K562 (cell line): ENCODE measurements around the gene SPARC. TPM values are rescaled to one million over a fixed set of nuclear protein-coding genes. Genes with fewer than 3 reads are reported as not detected.
A peak's percentile ranks its signal among the peaks of the same experiment; 100 is the strongest.
"Not testable (repeated sequence)": the region's sequence is repeated elsewhere in the genome, so short reads cannot be mapped to it uniquely, and the experiment has no call there.

Source experiments
- ATAC-seq: fragments of 200-7000 bp; cut with Tn5 transposase; 3 replicates; pipeline ENCODE4 v1.9.1; 2020; ENCODE audit warnings: moderate library complexity
- BruUV-seq: library from RNA; stranded (reverse); fragments of 400-500 nt; replicated peaks from 2 replicates; lab custom pipeline; 2021; lab: Mats Ljungman, UMichigan
- CTCF ChIA-PET: fragments of 300-600 bp; formaldehyde crosslinking; extraction: SDS; loops from one replicate; lab custom pipeline; 2021; ENCODE audit warnings: low intra/inter-chr PET ratio; lab: Yijun Ruan, JAX
- POLR2A ChIA-PET: fragments of 300-600, 350-650 bp; sonication (Branson Sonifier 250); formaldehyde crosslinking; extraction: SDS; loops from one replicate; lab custom pipeline; 2021; ENCODE audit warnings: antibody characterized with exemption, inconsistent platforms; lab: Yijun Ruan, JAX
- DNase-seq, 4 experiments: peaks; one replicate each; pipeline versions ENCODE4 v3.0.0 to v3.0.0-alpha.2; 2011 to 2018; ENCODE audit warnings: low spot score in 3 of 4, mixed read lengths in 3 of 4; ENCODE audit errors: extremely low read depth in 1 of 4
- FAIRE-seq: peaks from 2 replicates; lab custom pipeline; 2011; peaks lifted over from hg19 to GRCh38; lab: Jason Lieb, UNC
- H2AFZ ChIP-seq: 2 replicates; pipeline ENCODE4 v1.6.0; 2011; ENCODE audit warnings: low read depth, low read length, control low read depth, inconsistent platforms
- H3K27ac ChIP-seq: fragments of 200-600 bp; 3 replicates; pipeline ENCODE4 v1.8.0; 2011; ENCODE audit warnings: low read depth, mild to moderate bottlenecking, control low read depth, inconsistent platforms, low read length, moderate library complexity, mixed read lengths; ENCODE audit errors: extremely low read depth
- H3K27me3 ChIP-seq, 2 experiments: fragments of 300-600 bp in 1 of 2; 2 replicates in 1 of 2; 3 replicates in 1 of 2; pipeline versions ENCODE4 v1.6.0 to v1.8.0; 2011; ENCODE audit warnings: inconsistent platforms in 2 of 2, low read length in 2 of 2, mild to moderate bottlenecking in 1 of 2, mixed read lengths in 1 of 2, moderate library complexity in 1 of 2; ENCODE audit not compliant: control insufficient read depth in 2 of 2, insufficient read depth in 2 of 2
- H3K36me3 ChIP-seq: fragments of 300-600 bp; 3 replicates; pipeline ENCODE4 v1.8.0; 2011; ENCODE audit warnings: mild to moderate bottlenecking, low read length, inconsistent platforms; ENCODE audit not compliant: control insufficient read depth, insufficient read depth
- H3K4me1 ChIP-seq, 2 experiments: fragments of 200-600 bp in 1 of 2; replicated peaks in 1 of 2; 2 replicates in 1 of 2; 3 replicates in 1 of 2; pipeline versions ENCODE4 v1.5.1 to v1.8.0; 2011; ENCODE audit warnings: inconsistent platforms in 2 of 2, low read length in 2 of 2, mild to moderate bottlenecking in 1 of 2, mixed read lengths in 1 of 2, moderate library complexity in 1 of 2; ENCODE audit not compliant: control insufficient read depth in 2 of 2, insufficient read depth in 2 of 2
- H3K4me2 ChIP-seq: 2 replicates; pipeline ENCODE4 v1.6.1; 2011; ENCODE audit warnings: low read length, control low read depth, inconsistent platforms, mixed read lengths; ENCODE audit not compliant: insufficient read depth
- H3K4me3 ChIP-seq: fragments of 200-600 bp; sonication (generic), shearing (Covaris generic); 2 replicates; pipeline ENCODE4 v1.5.1; 2016; ENCODE audit warnings: control low read depth, inconsistent platforms
- H3K79me2 ChIP-seq: fragments of 200-600 bp; 3 replicates; pipeline ENCODE4 v1.8.0; 2011; ENCODE audit warnings: low read length, inconsistent platforms; ENCODE audit not compliant: control insufficient read depth, insufficient read depth
- H3K9ac ChIP-seq, 2 experiments: 2 replicates each; pipeline versions ENCODE4 v1.6.0 to v1.6.1; 2011; ENCODE audit warnings: low read depth in 2 of 2, low read length in 2 of 2, control low read depth in 1 of 2, inconsistent platforms in 1 of 2, mild to moderate bottlenecking in 1 of 2, mixed read lengths in 1 of 2; ENCODE audit not compliant: insufficient read depth in 1 of 2
- H3K9me1 ChIP-seq: one replicate; pipeline ENCODE4 v1.6.0; 2011; ENCODE audit warnings: inconsistent platforms, mild to moderate bottlenecking, low read length, moderate library complexity; ENCODE audit not compliant: control insufficient read depth, insufficient read depth
- H3K9me3 ChIP-seq: replicated peaks from 2 replicates; pipeline ENCODE4 v1.5.1; 2011; ENCODE audit warnings: low read depth, low read length, inconsistent platforms; ENCODE audit not compliant: control insufficient read depth, insufficient read depth
- H4K20me1 ChIP-seq: replicated peaks from 2 replicates; pipeline ENCODE4 v1.6.1; 2011; ENCODE audit warnings: low read length, inconsistent platforms, mixed read lengths; ENCODE audit not compliant: control insufficient read depth, insufficient read depth
- CBX3 ChIP-seq, 2 experiments: IDR thresholded peaks; 1 replicate in 1 of 2; 2 replicates in 1 of 2; pipeline ENCODE4 v1.6.1; 2012; ENCODE audit warnings: inconsistent platforms in 2 of 2, low read length in 2 of 2, borderline replicate concordance in 1 of 2, control low read depth in 1 of 2
- CBX5 ChIP-seq: IDR thresholded peaks from 2 replicates; pipeline ENCODE4 v1.6.1; 2014; ENCODE audit warnings: low read depth, borderline replicate concordance
- TRIM28 ChIP-seq: fragments of 450-650 bp; IDR thresholded peaks from 2 replicates; pipeline ENCODE4 v1.6.1; 2017
- WGBS: fragments of 100-300 bp; shearing (Covaris generic); methylation state at CpG from one replicate; pipeline ENCODE4 v1.1.6; 2016; ENCODE audit warnings: low coverage, mixed read lengths; ENCODE audit not compliant: insufficient coverage; ENCODE audit errors: missing lambda C conversion rate; 5-methylcytosine and 5-hydroxymethylcytosine counted together
- in situ Hi-C: fragments of 300-500 bp; cut with MboI; formaldehyde crosslinking; loops from 4 replicates; pipeline ENCODE4 v1.15.0; 2018; ENCODE audit warnings: inconsistent platforms, mixed read lengths
- intact Hi-C: fragments of 100-400 bp; cut with micrococcal nuclease; formaldehyde crosslinking; loops from 2 replicates; pipeline ENCODE4 v1.14.2; 2022
- polyA plus RNA-seq, 8 experiments: library from polyadenylated mRNA; depleted of rRNA in 4 of 8; stranded (reverse) in 5 of 8; unstranded in 3 of 8; fragments of >200 nt; fragmentation: Nextera tagmentation in 2 of 8; fragmentation: Illumina TruSeq in 1 of 8; extraction: Ambion mirVana in 2 of 8; extraction: Trizol in 1 of 8; gene quantifications; 2 replicates each; pipeline versions ENCODE4 v1.2.1 to v1.2.3, GENCODE V29; 2011 to 2014; ENCODE audit warnings: inconsistent platforms in 1 of 8, missing spikeins in 1 of 8
- total RNA-seq, 7 experiments: library from RNA; depleted of rRNA in 6 of 7; stranded (reverse); fragments of >200 nt in 6 of 7; fragmentation: Illumina TruSeq in 2 of 7; extraction: Trizol in 2 of 7; gene quantifications; 2 replicates each; pipeline versions ENCODE4 v1.2.1 to v1.2.3, GENCODE V29; 2011 to 2021; ENCODE audit warnings: low replicate concordance in 1 of 7
- TF ChIP-seq, protein P1 (sequence below): fragments of 450-650 bp; IDR thresholded peaks from 2 replicates; pipeline ENCODE4 v1.6.1; 2018; ENCODE audit warnings: mild to moderate bottlenecking, low read depth; ENCODE audit not compliant: partially characterized antibody
- TF ChIP-seq, protein P2 (sequence below): fragments of 450-650 bp; IDR thresholded peaks from 2 replicates; pipeline ENCODE4 v1.7.1; 2018; ENCODE audit warnings: mild to moderate bottlenecking, low read depth; ENCODE audit not compliant: partially characterized antibody
- TF ChIP-seq, protein P3 (sequence below): fragments of 450-650 bp; formaldehyde crosslinking; IDR thresholded peaks from 2 replicates; pipeline ENCODE4 v1.4.0; 2020; ENCODE audit warnings: mild to moderate bottlenecking, moderate library complexity
- TF ChIP-seq, protein P4 (sequence below): conservative IDR thresholded peaks from 2 replicates; pipeline ENCODE4 v1.6.1; 2011; ENCODE audit warnings: low read depth, mild to moderate bottlenecking, low read length; ENCODE audit not compliant: control insufficient read depth

SPARC gene
- total and polyA plus RNA-seq, 9 of the 15 experiments (the other 6 are each of a cell fraction or from before 2014, with no cell fraction given) = 6.1 to 35.6 (median 12.2) TPM

DNA sequence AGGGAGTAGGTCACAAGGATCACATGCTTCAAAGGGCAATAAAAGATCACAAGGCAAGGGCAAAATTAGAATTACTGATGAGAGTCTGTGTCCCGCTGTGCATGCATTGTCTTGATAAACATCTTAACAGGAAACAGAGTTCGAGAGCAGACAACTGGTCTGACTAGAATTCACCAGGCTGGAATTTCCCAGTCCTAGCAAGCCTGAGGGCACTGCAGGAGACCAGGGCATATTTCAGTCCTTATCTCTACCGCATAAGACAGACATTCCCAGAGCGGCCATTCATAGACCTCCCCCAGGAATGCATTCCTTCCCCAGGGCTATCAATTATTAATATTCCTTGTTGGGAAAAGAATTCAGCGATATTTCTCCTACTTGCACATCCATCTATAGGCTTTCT is 42.9 kb upstream of the SPARC start:
- H3K27me3 ChIP-seq, H3K27ac ChIP-seq, H3K9me1 ChIP-seq, H3K9ac ChIP-seq, intact Hi-C loops, POLR2A ChIA-PET, H3K4me2 ChIP-seq, DNase-seq, in situ Hi-C loops, H3K9me3 ChIP-seq, H3K4me1 ChIP-seq, ATAC-seq, H3K36me3 ChIP-seq, H3K4me3 ChIP-seq, BruUV-seq, CTCF ChIA-PET, H2AFZ ChIP-seq, H4K20me1 ChIP-seq, FAIRE-seq, H3K79me2 ChIP-seq: not testable (repeated sequence)
- TF ChIP-seq TRIM28 (peak; percentile 68), CBX3 (IDR thresholded peaks at IDR 0.05; ENCODE audit: borderline replicate concordance in 1 of 2, low read length in 2 of 2) (peak in 1 of 2 experiments; percentile 71; a peak in 2 of 3 replicates), CBX5 (peak; percentile 71; the same call in 1 of the 2 replicates)
- TF ChIP-seq, protein P1, sequence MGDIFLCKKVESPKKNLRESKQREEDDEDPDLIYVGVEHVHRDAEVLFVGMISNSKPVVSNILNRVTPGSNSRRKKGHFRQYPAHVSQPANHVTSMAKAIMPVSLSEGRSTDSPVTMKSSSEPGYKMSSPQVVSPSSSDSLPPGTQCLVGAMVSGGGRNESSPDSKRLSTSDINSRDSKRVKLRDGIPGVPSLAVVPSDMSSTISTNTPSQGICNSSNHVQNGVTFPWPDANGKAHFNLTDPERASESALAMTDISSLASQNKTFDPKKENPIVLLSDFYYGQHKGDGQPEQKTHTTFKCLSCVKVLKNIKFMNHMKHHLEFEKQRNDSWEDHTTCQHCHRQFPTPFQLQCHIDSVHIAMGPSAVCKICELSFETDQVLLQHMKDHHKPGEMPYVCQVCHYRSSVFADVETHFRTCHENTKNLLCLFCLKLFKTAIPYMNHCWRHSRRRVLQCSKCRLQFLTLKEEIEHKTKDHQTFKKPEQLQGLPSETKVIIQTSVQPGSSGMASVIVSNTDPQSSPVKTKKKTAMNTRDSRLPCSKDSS = peak; percentile 55
- 34% methylated on average over 5 of the region's 5 CpGs for WGBS

DNA sequence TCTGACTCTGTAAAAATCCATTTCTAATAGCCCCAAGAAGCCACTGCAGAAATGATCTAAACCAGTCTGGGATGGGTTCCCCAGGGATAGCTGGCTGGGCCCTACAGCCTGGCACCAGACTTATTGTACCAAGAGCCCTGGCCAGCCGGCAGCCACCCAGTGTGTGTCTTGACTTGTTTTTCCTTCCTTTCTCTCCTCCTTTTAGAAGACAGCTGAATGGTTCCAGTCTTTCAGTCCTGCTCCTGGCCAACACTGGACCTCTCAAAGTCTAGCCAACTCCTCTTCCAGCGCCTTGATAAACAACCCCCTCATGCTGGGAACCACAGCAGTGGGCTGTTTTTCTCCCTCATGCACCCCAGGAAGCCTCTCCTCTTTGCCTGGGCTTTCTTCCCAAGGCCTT is 37.6 kb upstream of the SPARC start:
- H3K4me2 ChIP-seq = no peak overlapping the region
- TF ChIP-seq, protein P2, sequence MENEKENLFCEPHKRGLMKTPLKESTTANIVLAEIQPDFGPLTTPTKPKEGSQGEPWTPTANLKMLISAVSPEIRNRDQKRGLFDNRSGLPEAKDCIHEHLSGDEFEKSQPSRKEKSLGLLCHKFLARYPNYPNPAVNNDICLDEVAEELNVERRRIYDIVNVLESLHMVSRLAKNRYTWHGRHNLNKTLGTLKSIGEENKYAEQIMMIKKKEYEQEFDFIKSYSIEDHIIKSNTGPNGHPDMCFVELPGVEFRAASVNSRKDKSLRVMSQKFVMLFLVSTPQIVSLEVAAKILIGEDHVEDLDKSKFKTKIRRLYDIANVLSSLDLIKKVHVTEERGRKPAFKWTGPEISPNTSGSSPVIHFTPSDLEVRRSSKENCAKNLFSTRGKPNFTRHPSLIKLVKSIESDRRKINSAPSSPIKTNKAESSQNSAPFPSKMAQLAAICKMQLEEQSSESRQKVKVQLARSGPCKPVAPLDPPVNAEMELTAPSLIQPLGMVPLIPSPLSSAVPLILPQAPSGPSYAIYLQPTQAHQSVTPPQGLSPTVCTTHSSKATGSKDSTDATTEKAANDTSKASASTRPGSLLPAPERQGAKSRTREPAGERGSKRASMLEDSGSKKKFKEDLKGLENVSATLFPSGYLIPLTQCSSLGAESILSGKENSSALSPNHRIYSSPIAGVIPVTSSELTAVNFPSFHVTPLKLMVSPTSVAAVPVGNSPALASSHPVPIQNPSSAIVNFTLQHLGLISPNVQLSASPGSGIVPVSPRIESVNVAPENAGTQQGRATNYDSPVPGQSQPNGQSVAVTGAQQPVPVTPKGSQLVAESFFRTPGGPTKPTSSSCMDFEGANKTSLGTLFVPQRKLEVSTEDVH = no peak
- TF ChIP-seq, protein P3, sequence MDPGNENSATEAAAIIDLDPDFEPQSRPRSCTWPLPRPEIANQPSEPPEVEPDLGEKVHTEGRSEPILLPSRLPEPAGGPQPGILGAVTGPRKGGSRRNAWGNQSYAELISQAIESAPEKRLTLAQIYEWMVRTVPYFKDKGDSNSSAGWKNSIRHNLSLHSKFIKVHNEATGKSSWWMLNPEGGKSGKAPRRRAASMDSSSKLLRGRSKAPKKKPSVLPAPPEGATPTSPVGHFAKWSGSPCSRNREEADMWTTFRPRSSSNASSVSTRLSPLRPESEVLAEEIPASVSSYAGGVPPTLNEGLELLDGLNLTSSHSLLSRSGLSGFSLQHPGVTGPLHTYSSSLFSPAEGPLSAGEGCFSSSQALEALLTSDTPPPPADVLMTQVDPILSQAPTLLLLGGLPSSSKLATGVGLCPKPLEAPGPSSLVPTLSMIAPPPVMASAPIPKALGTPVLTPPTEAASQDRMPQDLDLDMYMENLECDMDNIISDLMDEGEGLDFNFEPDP (CRISPR knock-in tag) = no peak
- TF ChIP-seq, protein P4, sequence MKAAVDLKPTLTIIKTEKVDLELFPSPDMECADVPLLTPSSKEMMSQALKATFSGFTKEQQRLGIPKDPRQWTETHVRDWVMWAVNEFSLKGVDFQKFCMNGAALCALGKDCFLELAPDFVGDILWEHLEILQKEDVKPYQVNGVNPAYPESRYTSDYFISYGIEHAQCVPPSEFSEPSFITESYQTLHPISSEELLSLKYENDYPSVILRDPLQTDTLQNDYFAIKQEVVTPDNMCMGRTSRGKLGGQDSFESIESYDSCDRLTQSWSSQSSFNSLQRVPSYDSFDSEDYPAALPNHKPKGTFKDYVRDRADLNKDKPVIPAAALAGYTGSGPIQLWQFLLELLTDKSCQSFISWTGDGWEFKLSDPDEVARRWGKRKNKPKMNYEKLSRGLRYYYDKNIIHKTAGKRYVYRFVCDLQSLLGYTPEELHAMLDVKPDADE = no peak

More for the DNA sequence above, 37.6 kb upstream of the SPARC start:
- Histone ChIP-seq H3K36me3 (no peaks in the 10 kb centered on the region; the same call in 2 of the 3 replicates), H4K20me1 (no peaks in the 10 kb centered on the region), H3K79me2 (no peaks in the 10 kb centered on the region), H3K27ac (no peak overlapping the region), H2AFZ (no peak overlapping the region), H3K4me3 (no peak overlapping the region), H3K9me1 (no peaks in the 10 kb centered on the region), H3K4me1 (peaks cover 7% of the 10 kb centered on the region in 2 experiments; a peak in 4 of 5 replicates), H3K27me3 (no peaks in the 10 kb centered on the region), H3K9ac (no peak overlapping the region), H3K9me3 (no peaks in the 10 kb centered on the region)
- in situ Hi-C loops = no loop called here
- POLR2A ChIA-PET = no interaction called here
- FAIRE-seq = no peak
- CTCF ChIA-PET = no interaction called here
- 56% methylated on average over 2 of the region's 2 CpGs for WGBS
- BruUV-seq = no TSS peak
- intact Hi-C loops = no loop called here
- ATAC-seq = no peak
- DNase-seq = no peak
